Body of pancreas (tissue), 4 donors: ENCODE data around the gene DIAPH3. TPM values are rescaled to one million over a fixed set of nuclear protein-coding genes. Genes with fewer than 3 reads are reported as not detected.

ENCODE experiments used
- ATAC-seq: fragments of 150-250 bp; one replicate; pipeline ENCODE4 v1.9.1; 2016
- DNase-seq, 4 donors: peaks; one replicate each; pipeline ENCODE4 v3.0.0-alpha.2; 2019
- H3K27ac ChIP-seq, 4 donors: fragments of 200-600 bp; sonication (generic); 1 replicate in 3 of 4; 2 replicates in 1 of 4; pipeline versions ENCODE4 v1.5.1 to v1.6.1; 2016 to 2019; ENCODE audit warnings: mild to moderate bottlenecking in 1 of 4, mixed read lengths in 1 of 4, moderate library complexity in 1 of 4
- H3K27me3 ChIP-seq, 2 donors: fragments of 200-600 bp; sonication (generic); one replicate each; pipeline ENCODE4 v1.6.0; 2016; ENCODE audit warnings: mild to moderate bottlenecking in 1 of 2
- H3K36me3 ChIP-seq, 2 donors: fragments of 200-600 bp; sonication (generic); replicated peaks in 1 of 2; 2 replicates each; pipeline ENCODE4 v1.5.1; 2016; ENCODE audit warnings: low read depth in 2 of 2; ENCODE audit not compliant: insufficient read depth in 1 of 2
- H3K4me1 ChIP-seq: fragments of 200-600 bp; sonication (generic); one replicate; pipeline ENCODE4 v1.6.0; 2016
- H3K4me3 ChIP-seq, 2 donors: fragments of 200-600 bp; sonication (generic); 1 replicate in 1 of 2; 2 replicates in 1 of 2; pipeline ENCODE4 v1.5.1; 2016 to 2019
- H3K9me3 ChIP-seq, 3 donors: fragments of 200-600 bp; sonication (generic); 1 replicate in 2 of 3; 2 replicates in 1 of 3; pipeline ENCODE4 v1.5.1; 2016
- CTCF ChIP-seq, 7 experiments: fragments of 450-650 bp in 4 of 7; fragments of 200-600 bp in 3 of 7; sonication (generic) in 3 of 7; IDR thresholded peaks; one replicate each; pipeline ENCODE4 v1.5.1; 2016 to 2019; ENCODE audit warnings: antibody characterized with exemption in 7 of 7
- POLR2A ChIP-seq, 3 donors: fragments of 450-650 bp; IDR thresholded peaks; one replicate each; pipeline ENCODE4 v1.6.1; 2016; ENCODE audit warnings: antibody characterized with exemption in 3 of 3, mild to moderate bottlenecking in 2 of 3
- WGBS, 2 donors: methylation state at CpG; one replicate each; pipeline ENCODE4 v1.1.5; 2017; 5-methylcytosine and 5-hydroxymethylcytosine counted together
- intact Hi-C: fragments of 100-400 bp; cut with DNase I; formaldehyde crosslinking; loops from one replicate; pipeline ENCODE4 v1.15.1; 2023
- total RNA-seq, 2 donors: library from RNA; depleted of rRNA; stranded (reverse); fragments of >200 nt; gene quantifications; one replicate each; pipeline ENCODE4 v1.1.0, GENCODE V29; 2016

DIAPH3 gene
- total RNA-seq, 2 donors from 2014 or later: 0.33 to 0.78 TPM

DNA sequence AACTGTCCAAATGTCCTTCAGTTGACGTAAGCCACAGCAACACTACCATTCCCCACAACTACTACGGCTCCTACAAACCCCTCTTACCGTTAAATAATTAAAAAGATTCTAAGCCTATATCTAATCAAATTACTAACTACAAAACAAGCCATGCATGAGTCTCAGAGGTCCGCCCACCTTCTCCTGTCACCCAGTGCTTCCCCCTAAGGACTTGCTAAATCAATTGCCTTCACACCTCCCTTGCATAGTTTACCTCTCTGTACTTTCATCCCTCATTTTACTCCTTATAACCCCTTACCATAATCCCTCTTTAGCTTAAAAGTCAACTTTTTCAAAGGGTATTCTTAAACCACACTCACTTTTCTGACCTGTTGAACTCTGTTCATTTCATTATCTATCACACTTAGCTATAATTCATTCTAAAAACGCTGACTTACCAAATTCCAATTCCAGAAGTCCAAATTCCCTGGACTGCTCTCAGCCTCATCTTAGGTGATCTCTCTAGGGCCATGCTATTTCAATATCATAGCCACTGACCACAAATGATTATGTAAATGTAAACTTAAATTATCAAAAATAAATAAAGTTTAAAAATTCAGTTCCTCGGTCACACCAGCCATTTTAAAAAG lies 187.8 kb downstream of the DIAPH3 start:
- WGBS, 2 donors: 94 to 96% methylated on average over 6 of the region's 6 CpGs
- DNase-seq (no peak), ATAC-seq (no peak)
- H3K27ac ChIP-seq: no peak overlapping the region
- TF ChIP-seq CTCF (IDR thresholded peaks at IDR 0.05): no peak
- no peak for TF ChIP-seq POLR2A (IDR thresholded peaks at IDR 0.05)
- no peaks in the 10 kb centered on the region for H3K27me3 ChIP-seq
- no peaks in the 10 kb centered on the region for H3K36me3 ChIP-seq
- no peak overlapping the region for H3K4me3 ChIP-seq
- H3K9me3 ChIP-seq: no peaks in the 10 kb centered on the region
- no peaks in the 10 kb centered on the region for H3K4me1 ChIP-seq
- intact Hi-C loops: no loop called here

DNA sequence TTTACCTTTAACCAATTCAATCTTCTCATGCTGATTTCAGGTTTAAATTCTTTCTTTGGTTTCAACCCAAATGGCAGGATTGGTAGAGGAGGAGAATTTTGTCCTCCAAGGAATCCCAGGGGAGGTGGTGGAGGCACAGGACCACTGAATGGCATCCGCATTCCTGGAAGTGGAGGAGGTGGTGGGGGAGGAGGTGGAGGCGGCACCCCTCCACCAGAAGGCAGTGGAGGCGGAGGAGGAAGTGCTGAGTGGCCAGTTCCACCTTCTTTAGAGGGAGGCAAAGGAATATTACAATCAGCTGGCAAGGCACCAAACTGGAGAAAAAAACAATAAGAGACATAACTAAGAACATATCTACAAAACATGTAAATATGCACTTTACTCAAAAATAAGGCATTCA lies 192.9 kb downstream of the DIAPH3 start:
- DNase-seq (no peak), ATAC-seq (no peak)
- Histone ChIP-seq H3K27ac (no peak overlapping the region), H3K4me1 (no peaks in the 10 kb centered on the region), H3K27me3 (no peaks in the 10 kb centered on the region), H3K4me3 (no peak overlapping the region), H3K9me3 (no peaks in the 10 kb centered on the region), H3K36me3 (no peaks in the 10 kb centered on the region)
- TF ChIP-seq POLR2A (IDR thresholded peaks at IDR 0.05): no peak
- no peak for TF ChIP-seq CTCF (IDR thresholded peaks at IDR 0.05)
- intact Hi-C loops: no loop called here
- 88 to 91% methylated on average over 3 of the region's 3 CpGs for WGBS, 2 donors

DNA sequence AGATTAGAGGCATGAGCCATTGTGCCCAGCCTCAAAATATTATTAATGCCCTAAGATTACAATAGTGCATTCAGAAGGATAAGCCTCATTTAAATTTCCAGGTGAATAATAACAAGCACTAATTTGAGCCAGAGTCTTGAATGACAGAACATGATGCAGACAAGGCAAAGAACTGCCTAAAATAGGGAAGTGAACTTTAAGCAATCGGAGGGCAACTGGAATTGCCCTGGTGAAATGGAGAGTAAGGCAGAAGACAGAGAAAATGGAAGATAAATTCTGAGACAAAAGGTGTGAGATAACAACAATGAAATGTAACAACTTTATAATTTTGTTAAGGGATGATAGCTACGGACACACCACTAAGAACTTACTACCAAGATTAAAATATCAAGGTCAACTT lies 199.9 kb downstream of the DIAPH3 start:
- H3K36me3 ChIP-seq: no peaks in the 10 kb centered on the region
- H3K27me3 ChIP-seq: no peaks in the 10 kb centered on the region
- no peak for ATAC-seq
- intact Hi-C loops: no loop called here
- H3K27ac ChIP-seq: no peak overlapping the region
- WGBS, 2 donors: 54 to 97% methylated on average over 2 of the region's 2 CpGs
- TF ChIP-seq POLR2A (IDR thresholded peaks at IDR 0.05) (no peak), CTCF (IDR thresholded peaks at IDR 0.05) (no peak)
- no peaks in the 10 kb centered on the region for H3K4me1 ChIP-seq
- no peak overlapping the region for H3K4me3 ChIP-seq
- no peak for DNase-seq
- no peaks in the 10 kb centered on the region for H3K9me3 ChIP-seq

DNA sequence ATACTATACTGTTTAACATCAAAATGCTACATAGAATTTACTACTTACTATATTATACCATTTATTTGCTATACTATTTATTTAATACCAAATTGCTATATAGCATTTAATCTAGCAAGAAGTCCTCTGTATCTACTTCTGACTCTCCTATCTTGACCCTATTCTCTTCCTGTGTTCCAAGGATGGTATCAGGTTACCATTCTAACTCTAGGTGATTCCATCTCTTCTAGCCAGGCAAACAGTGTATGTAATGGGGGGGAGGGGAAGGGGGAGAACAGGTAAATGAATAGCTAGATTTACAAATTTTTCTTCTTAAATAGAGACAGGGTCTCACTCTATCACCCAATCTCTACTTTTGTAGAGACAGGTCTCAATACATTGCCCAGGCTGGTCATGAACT lies 200.3 kb downstream of the DIAPH3 start:
- ATAC-seq: no peak
- intact Hi-C loops: no loop called here
- H3K9me3 ChIP-seq: no peaks in the 10 kb centered on the region

More for the DNA sequence above, 200.3 kb downstream of the DIAPH3 start:
- Histone ChIP-seq H3K27me3 (no peaks in the 10 kb centered on the region), H3K4me3 (no peak overlapping the region), H3K27ac (no peak overlapping the region), H3K4me1 (no peaks in the 10 kb centered on the region), H3K36me3 (no peaks in the 10 kb centered on the region)
- TF ChIP-seq POLR2A (IDR thresholded peaks at IDR 0.05): no peak
- no peak for TF ChIP-seq CTCF (IDR thresholded peaks at IDR 0.05)
- no peak for DNase-seq
